Activated CD8-positive, alpha-beta T cell treated with anti-CD3 and anti-CD28 coated beads for 36 hours (primary cell): Measurements from ENCODE around the gene PSMC3IP. TPM values are rescaled to one million over a fixed set of nuclear protein-coding genes. Genes with fewer than 3 reads are reported as not detected.

Experiments
- ATAC-seq: fragments of 200-7000 bp; cut with Tn5 transposase; one replicate; pipeline ENCODE4 v1.10.0; 2021; ENCODE audit warnings: mild to moderate bottlenecking, moderate library complexity
- CTCF ChIA-PET: fragments of 350-600 bp; sonication (Branson Sonifier 250); formaldehyde crosslinking; loops from one replicate; lab custom pipeline; 2021; ENCODE audit warnings: antibody characterized with exemption; lab: Charles Lee
- POLR2A ChIA-PET: fragments of 350-600 bp; sonication (Branson Sonifier 250); formaldehyde crosslinking; loops from one replicate; lab custom pipeline; 2021; ENCODE audit warnings: antibody characterized with exemption; lab: Charles Lee
- DNase-seq: peaks from one replicate; pipeline ENCODE4 v3.0.0-alpha.2; 2020
- H3K27ac Mint-ChIP-seq: one replicate; pipeline ENCODE4 v1.8.0; 2021; ENCODE audit warnings: mild to moderate bottlenecking, mixed read lengths
- H3K27me3 Mint-ChIP-seq: one replicate; pipeline ENCODE4 v1.8.0; 2021; ENCODE audit warnings: mixed read lengths
- H3K36me3 Mint-ChIP-seq: one replicate; pipeline ENCODE4 v1.8.0; 2021; ENCODE audit warnings: low read depth, mixed read lengths
- H3K4me1 Mint-ChIP-seq: one replicate; pipeline ENCODE4 v1.8.0; 2021; ENCODE audit warnings: low read depth, mixed read lengths
- H3K4me3 Mint-ChIP-seq: one replicate; pipeline ENCODE4 v1.8.0; 2021; ENCODE audit warnings: mild to moderate bottlenecking, moderate library complexity, mixed read lengths
- H3K9me3 Mint-ChIP-seq: one replicate; pipeline ENCODE4 v1.8.0; 2021; ENCODE audit warnings: mixed read lengths
- intact Hi-C: fragments of 100-400 bp; cut with micrococcal nuclease; formaldehyde crosslinking; loops from one replicate; pipeline ENCODE4 v1.10.0; 2022
- total RNA-seq, 2 experiments: library from RNA; stranded (reverse); gene quantifications; one replicate each; pipeline ENCODE4 v1.2.3, GENCODE V29; 2021
- TF ChIP-seq, protein P1 (sequence below): fragments of 200-600 bp; IDR thresholded peaks from one replicate; pipeline ENCODE4 v1.8.0; 2022; ENCODE audit warnings: antibody characterized with exemption, mild to moderate bottlenecking

PSMC3IP gene
- total RNA-seq, 2 experiments from 2014 or later, result 18.1 to 21.4 TPM

DNA sequence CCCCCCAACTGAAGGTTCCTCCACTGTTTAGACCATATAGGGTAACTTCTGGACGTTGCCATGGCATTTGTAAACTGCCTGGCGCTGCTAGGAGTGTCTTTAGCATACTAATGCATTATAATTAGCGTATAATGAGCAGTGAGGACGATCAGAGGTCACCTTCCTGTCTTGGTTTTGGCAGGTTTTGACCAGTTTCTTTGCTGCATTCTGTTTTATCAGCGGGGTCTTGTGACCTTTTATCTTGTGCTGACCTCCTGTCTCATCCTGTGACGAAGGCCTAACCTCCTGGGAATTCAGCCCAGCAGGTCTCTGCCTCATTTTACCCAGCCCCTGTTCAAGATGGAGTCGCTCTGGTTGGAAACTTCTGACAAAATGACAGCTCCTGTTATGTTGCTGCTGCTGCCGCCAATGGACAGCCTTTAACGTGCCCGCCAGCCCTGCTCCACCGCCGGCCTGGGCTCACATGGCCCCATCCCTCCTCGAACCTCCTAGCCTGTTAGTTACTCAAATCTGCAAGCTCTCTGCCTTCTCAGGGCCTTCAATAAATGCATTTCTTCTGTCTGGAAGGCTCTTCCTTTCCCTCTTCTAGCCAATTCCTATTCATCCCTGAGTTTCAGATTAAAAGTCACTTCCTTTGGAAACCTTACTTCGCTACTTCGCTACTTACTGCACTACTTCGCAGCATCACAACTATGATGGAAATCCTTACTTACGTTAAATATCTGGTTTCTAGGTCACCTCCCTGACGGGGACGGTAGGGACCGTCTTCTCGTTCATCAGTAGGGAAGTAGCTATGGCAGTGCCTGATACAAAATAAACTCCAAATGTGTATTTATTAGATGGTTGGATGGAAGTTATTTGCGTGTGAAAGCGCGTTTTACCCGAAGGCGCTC is 42.1 kb downstream of the PSMC3IP start:
- DNase-seq (no peak), ATAC-seq (peak; percentile 8)
- Mint-ChIP-seq H3K4me3 (peak overlapping the region; percentile 75), H3K4me1 (peaks cover 35% of the 10 kb centered on the region), H3K36me3 (peaks cover 12% of the 10 kb centered on the region), H3K27ac (peak overlapping the region; percentile 77), H3K9me3 (no peaks in the 10 kb centered on the region), H3K27me3 (no peaks in the 10 kb centered on the region)
- intact Hi-C loops, result no loop called here
- ChIA-PET POLR2A (interaction anchor here (1.0 to 1.5 kb wide), 4 partner anchors 10 to 112 kb away, joined by 3 to 6 read pairs (median 5); partner anchors contain the start of genes CAVIN1 and PSMC3IP), CTCF (interaction anchor here (0.6 to 2.2 kb wide), 7 partner anchors 8 to 351 kb away, joined by 3 to 12 read pairs (median 11); partner anchors contain the start of gene PSMC3IP)
- TF ChIP-seq, protein P1, sequence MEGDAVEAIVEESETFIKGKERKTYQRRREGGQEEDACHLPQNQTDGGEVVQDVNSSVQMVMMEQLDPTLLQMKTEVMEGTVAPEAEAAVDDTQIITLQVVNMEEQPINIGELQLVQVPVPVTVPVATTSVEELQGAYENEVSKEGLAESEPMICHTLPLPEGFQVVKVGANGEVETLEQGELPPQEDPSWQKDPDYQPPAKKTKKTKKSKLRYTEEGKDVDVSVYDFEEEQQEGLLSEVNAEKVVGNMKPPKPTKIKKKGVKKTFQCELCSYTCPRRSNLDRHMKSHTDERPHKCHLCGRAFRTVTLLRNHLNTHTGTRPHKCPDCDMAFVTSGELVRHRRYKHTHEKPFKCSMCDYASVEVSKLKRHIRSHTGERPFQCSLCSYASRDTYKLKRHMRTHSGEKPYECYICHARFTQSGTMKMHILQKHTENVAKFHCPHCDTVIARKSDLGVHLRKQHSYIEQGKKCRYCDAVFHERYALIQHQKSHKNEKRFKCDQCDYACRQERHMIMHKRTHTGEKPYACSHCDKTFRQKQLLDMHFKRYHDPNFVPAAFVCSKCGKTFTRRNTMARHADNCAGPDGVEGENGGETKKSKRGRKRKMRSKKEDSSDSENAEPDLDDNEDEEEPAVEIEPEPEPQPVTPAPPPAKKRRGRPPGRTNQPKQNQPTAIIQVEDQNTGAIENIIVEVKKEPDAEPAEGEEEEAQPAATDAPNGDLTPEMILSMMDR, result no peak

DNA sequence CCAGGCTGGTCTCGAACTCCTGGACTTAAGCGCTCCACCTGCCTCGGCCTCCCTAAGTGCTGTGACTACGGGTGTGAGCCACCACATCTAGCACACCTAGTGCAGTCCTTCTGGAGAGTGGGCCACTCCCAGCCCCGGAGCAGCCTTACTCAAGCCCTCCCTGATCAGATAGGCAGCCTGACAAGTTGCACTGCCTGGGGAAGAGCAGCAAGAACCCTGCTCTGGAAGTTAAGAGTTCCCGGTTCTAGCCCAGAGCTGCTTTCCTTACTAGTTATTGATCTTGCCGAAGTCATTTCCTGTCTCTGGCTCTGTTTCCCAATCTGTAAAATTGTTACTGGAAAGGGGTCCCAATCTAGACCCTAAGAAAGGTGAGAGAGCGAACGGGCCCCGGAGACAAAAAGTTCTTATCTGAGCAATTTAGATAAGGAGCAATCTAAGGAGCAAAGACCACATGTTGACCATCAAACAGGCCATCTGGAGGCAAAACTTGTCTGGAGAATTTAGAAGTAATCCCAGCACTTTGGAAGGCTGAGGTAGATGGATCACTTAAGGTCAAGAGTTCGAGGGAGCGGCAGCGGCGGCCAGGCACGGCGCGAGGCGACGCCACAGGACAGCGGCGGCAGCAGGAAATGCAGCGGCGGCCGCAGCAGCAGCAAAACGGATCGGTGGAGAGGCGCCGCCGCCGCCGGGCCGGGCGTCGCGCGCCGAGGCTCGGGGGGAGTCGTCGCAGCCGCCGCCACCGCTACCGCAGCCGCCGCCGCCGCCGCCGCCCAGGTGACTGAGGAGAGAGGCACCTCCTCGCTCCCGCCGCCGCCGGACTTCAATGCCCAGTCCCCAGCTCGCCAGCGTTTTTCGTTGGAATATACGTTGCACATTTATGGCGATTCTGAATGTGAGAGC is 45.8 kb downstream of the PSMC3IP start:
- TF ChIP-seq, protein P1, result peak; percentile 27
- ATAC-seq, result peak; percentile 25
- peak overlapping the region; percentile 65 for H3K4me3 Mint-ChIP-seq

DNA sequence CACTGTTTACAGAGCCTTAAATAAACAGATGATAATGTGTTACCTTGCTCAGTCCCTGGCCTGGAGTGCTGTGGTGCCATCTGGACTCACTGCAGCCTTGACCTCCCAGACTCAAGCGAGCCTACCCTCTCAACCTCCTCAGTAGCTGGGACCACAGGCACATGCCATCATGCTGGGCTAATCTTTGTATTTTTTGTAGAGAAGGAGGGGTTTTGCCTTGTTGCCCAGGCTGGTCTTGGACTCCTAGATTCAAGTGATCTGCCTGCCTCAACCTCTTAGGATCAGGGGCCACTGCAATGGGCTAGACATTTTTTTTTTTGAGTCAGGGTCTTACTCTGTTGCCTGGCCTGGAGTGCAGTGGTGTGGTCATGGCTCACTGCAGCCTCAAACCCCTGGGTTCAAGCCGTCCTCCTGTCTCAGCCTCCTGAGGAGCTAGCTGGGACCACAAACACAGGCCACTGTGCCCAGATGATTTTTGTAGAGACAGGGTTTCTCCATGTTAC is 46.5 kb downstream of the PSMC3IP start:
- Mint-ChIP-seq H3K27me3 (no peaks in the 10 kb centered on the region), H3K27ac (peak overlapping the region; percentile 27), H3K4me3 (no peak overlapping the region), H3K4me1 (peaks cover 41% of the 10 kb centered on the region), H3K9me3 (no peaks in the 10 kb centered on the region), H3K36me3 (no peaks in the 10 kb centered on the region)
- TF ChIP-seq, protein P1, result no peak
- CTCF ChIA-PET, result interaction anchor here (0.8 to 2.7 kb wide), 10 partner anchors 10 to 309 kb away, joined by 3 to 13 read pairs (median 6); no protein-coding TSS in a partner anchor
- ATAC-seq (no peak), DNase-seq (no peak)
- POLR2A ChIA-PET, result interaction anchor here (0.6 to 1.6 kb wide), 3 partner anchors 10 to 490 kb away, joined by 3 to 6 read pairs (median 3); no protein-coding TSS in a partner anchor
- intact Hi-C loops, result no loop called here

More for the DNA sequence above, 45.8 kb downstream of the PSMC3IP start:
- Mint-ChIP-seq H3K27ac (peak overlapping the region; percentile 27), H3K27me3 (no peaks in the 10 kb centered on the region), H3K36me3 (no peaks in the 10 kb centered on the region), H3K9me3 (no peaks in the 10 kb centered on the region), H3K4me1 (peaks cover 42% of the 10 kb centered on the region)
- DNase-seq, result peak; percentile 64
- ChIA-PET POLR2A (interaction anchor here (0.8 to 1.6 kb wide), 3 partner anchors 9 to 17 kb away, joined by 3 to 6 read pairs (median 3); no protein-coding TSS in a partner anchor), CTCF (interaction anchor here (1.1 to 2.7 kb wide), 5 partner anchors 9 to 72 kb away, joined by 3 to 13 read pairs (median 5); no protein-coding TSS in a partner anchor)
- intact Hi-C loops, result no loop called here

DNA sequence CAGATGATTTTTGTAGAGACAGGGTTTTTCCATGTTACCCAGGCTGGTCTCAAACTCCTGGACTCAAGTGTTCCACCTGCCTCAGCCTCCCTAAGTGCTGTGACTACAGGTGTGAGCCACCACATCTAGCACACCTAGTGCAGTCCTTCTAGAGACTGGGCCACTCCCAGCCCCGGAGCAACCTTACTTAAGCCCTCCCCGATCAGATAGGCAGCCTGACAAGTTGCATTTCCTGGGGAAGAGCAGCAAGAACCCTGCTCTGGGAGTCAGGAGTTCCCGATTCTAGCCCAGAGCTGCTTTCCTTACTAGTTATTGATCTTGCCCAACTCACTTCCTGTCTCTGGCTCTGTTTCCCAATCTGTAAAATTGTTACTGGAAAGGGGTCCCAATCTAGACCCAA is 48.5 kb downstream of the PSMC3IP start:
- TF ChIP-seq, protein P1, result no peak
- Mint-ChIP-seq H3K4me3 (no peak overlapping the region), H3K36me3 (no peaks in the 10 kb centered on the region), H3K27ac (peak overlapping the region; percentile 20), H3K27me3 (no peaks in the 10 kb centered on the region), H3K9me3 (no peaks in the 10 kb centered on the region), H3K4me1 (peaks cover 42% of the 10 kb centered on the region)
- ChIA-PET POLR2A (no interaction called here), CTCF (interaction anchor here (1.2 to 4.9 kb wide), 3 partner anchors 9 to 107 kb away, joined by 3 to 37 read pairs (median 13); partner anchors contain the start of gene CAVIN1)
- no peak for ATAC-seq
- intact Hi-C loops, result loop anchor here (5.0 kb wide), 1 partner anchor 207 kb away; no protein-coding TSS in a partner anchor
- DNase-seq, result no peak
